T-helper 1 cell treated with Interleukin-12 subunit alpha and Interleukin-12 subunit beta and Interleukin-4 antibody, amounts not matched to agents 30 μg/mL and 1 μg/mL, for 36 hours (primary cell): Measurements from ENCODE around the gene THSD4.

ENCODE experiments used
- H3K27ac Mint-ChIP-seq: one replicate; pipeline ENCODE4 v1.8.0; 2021; ENCODE audit warnings: mild to moderate bottlenecking, mixed read lengths
- H3K27me3 Mint-ChIP-seq: one replicate; pipeline ENCODE4 v1.8.0; 2021; ENCODE audit warnings: low read depth, mixed read lengths
- H3K36me3 Mint-ChIP-seq: one replicate; pipeline ENCODE4 v1.8.0; 2021; ENCODE audit warnings: low read depth, mixed read lengths
- H3K4me1 Mint-ChIP-seq: one replicate; pipeline ENCODE4 v1.8.0; 2021; ENCODE audit warnings: low read depth, mixed read lengths
- H3K4me3 Mint-ChIP-seq: one replicate; pipeline ENCODE4 v1.8.0; 2021; ENCODE audit warnings: mild to moderate bottlenecking, moderate library complexity, mixed read lengths
- H3K9me3 Mint-ChIP-seq: one replicate; pipeline ENCODE4 v1.8.0; 2021; ENCODE audit warnings: mixed read lengths

THSD4 gene

GRCh38 chr15:71088683-71089082 lies 26.6 kb upstream of the THSD4 start:
- Mint-ChIP-seq H3K9me3 (no peaks in the 10 kb centered on the region), H3K27me3 (no peaks in the 10 kb centered on the region), H3K36me3 (no peaks in the 10 kb centered on the region), H3K27ac (no peak overlapping the region), H3K4me3 (no peak overlapping the region), H3K4me1 (no peaks in the 10 kb centered on the region)

GRCh38 chr15:71089801-71090200 lies 25.5 kb upstream of the THSD4 start:
- no peaks in the 10 kb centered on the region for H3K27me3 Mint-ChIP-seq
- H3K4me3 Mint-ChIP-seq, result no peak overlapping the region

GRCh38 chr15:71091601-71092000 lies 23.7 kb upstream of the THSD4 start:
- no peaks in the 10 kb centered on the region for H3K9me3 Mint-ChIP-seq
- no peak overlapping the region for H3K4me3 Mint-ChIP-seq
- no peaks in the 10 kb centered on the region for H3K4me1 Mint-ChIP-seq
- H3K27me3 Mint-ChIP-seq, result no peaks in the 10 kb centered on the region
- H3K36me3 Mint-ChIP-seq, result no peaks in the 10 kb centered on the region
- no peak overlapping the region for H3K27ac Mint-ChIP-seq

More at GRCh38 chr15:71089801-71090200, 25.5 kb upstream of the THSD4 start:
- no peaks in the 10 kb centered on the region for H3K36me3 Mint-ChIP-seq
- H3K27ac Mint-ChIP-seq, result no peak overlapping the region
- H3K9me3 Mint-ChIP-seq, result no peaks in the 10 kb centered on the region
- H3K4me1 Mint-ChIP-seq, result no peaks in the 10 kb centered on the region

- Mint-ChIP-seq H3K4me3 (no peak overlapping the region), H3K27me3 (no peaks in the 10 kb centered on the region), H3K9me3 (no peaks in the 10 kb centered on the region), H3K4me1 (no peaks in the 10 kb centered on the region), H3K36me3 (no peaks in the 10 kb centered on the region), H3K27ac (no peak overlapping the region)
These were observed 23.1 kb upstream of the THSD4 start for GRCh38 chr15:71092056-71092600.

GRCh38 chr15:71093054-71094024 lies 21.9 kb upstream of the THSD4 start:
- H3K4me1 Mint-ChIP-seq, result no peaks in the 10 kb centered on the region
- no peak overlapping the region for H3K27ac Mint-ChIP-seq
- no peak overlapping the region for H3K4me3 Mint-ChIP-seq
- H3K9me3 Mint-ChIP-seq, result no peaks in the 10 kb centered on the region
- no peaks in the 10 kb centered on the region for H3K36me3 Mint-ChIP-seq
- no peaks in the 10 kb centered on the region for H3K27me3 Mint-ChIP-seq

GRCh38 chr15:71094137-71094536 lies 21.1 kb upstream of the THSD4 start:
- no peaks in the 10 kb centered on the region for H3K4me1 Mint-ChIP-seq
- no peaks in the 10 kb centered on the region for H3K9me3 Mint-ChIP-seq
- no peaks in the 10 kb centered on the region for H3K36me3 Mint-ChIP-seq
- H3K27me3 Mint-ChIP-seq, result no peaks in the 10 kb centered on the region
- no peak overlapping the region for H3K27ac Mint-ChIP-seq
- H3K4me3 Mint-ChIP-seq, result no peak overlapping the region

- H3K27me3 Mint-ChIP-seq, result no peaks in the 10 kb centered on the region
- H3K9me3 Mint-ChIP-seq, result no peaks in the 10 kb centered on the region
- no peak overlapping the region for H3K27ac Mint-ChIP-seq
- H3K36me3 Mint-ChIP-seq, result no peaks in the 10 kb centered on the region
- H3K4me1 Mint-ChIP-seq, result no peaks in the 10 kb centered on the region
- no peak overlapping the region for H3K4me3 Mint-ChIP-seq
These were observed 18.6 kb upstream of the THSD4 start for GRCh38 chr15:71096676-71097075.

GRCh38 chr15:71097890-71098289 lies 17.4 kb upstream of the THSD4 start:
- no peaks in the 10 kb centered on the region for H3K36me3 Mint-ChIP-seq
- H3K4me1 Mint-ChIP-seq, result no peaks in the 10 kb centered on the region
- H3K27me3 Mint-ChIP-seq, result no peaks in the 10 kb centered on the region
- H3K4me3 Mint-ChIP-seq, result no peak overlapping the region
- H3K9me3 Mint-ChIP-seq, result no peaks in the 10 kb centered on the region
- no peak overlapping the region for H3K27ac Mint-ChIP-seq

GRCh38 chr15:71098920-71099319 lies 16.4 kb upstream of the THSD4 start:
- H3K36me3 Mint-ChIP-seq, result no peaks in the 10 kb centered on the region
- H3K4me1 Mint-ChIP-seq, result no peaks in the 10 kb centered on the region
- H3K27me3 Mint-ChIP-seq, result no peaks in the 10 kb centered on the region
- no peak overlapping the region for H3K4me3 Mint-ChIP-seq
- no peaks in the 10 kb centered on the region for H3K9me3 Mint-ChIP-seq
- H3K27ac Mint-ChIP-seq, result no peak overlapping the region

- Mint-ChIP-seq H3K9me3 (no peaks in the 10 kb centered on the region), H3K36me3 (no peaks in the 10 kb centered on the region), H3K27ac (no peak overlapping the region), H3K4me3 (no peak overlapping the region), H3K4me1 (peaks cover 2% of the 10 kb centered on the region), H3K27me3 (no peaks in the 10 kb centered on the region)
These were observed 12.1 kb upstream of the THSD4 start for GRCh38 chr15:71103102-71103676.

- no peaks in the 10 kb centered on the region for H3K36me3 Mint-ChIP-seq
- H3K27me3 Mint-ChIP-seq, result no peaks in the 10 kb centered on the region
- H3K27ac Mint-ChIP-seq, result no peak overlapping the region
- no peaks in the 10 kb centered on the region for H3K9me3 Mint-ChIP-seq
- H3K4me3 Mint-ChIP-seq, result no peak overlapping the region
- peaks cover 2% of the 10 kb centered on the region for H3K4me1 Mint-ChIP-seq
These were observed 10.6 kb upstream of the THSD4 start for GRCh38 chr15:71104636-71105035.

- Mint-ChIP-seq H3K4me3 (no peak overlapping the region), H3K27ac (no peak overlapping the region), H3K27me3 (peaks cover 3% of the 10 kb centered on the region), H3K36me3 (no peaks in the 10 kb centered on the region), H3K9me3 (no peaks in the 10 kb centered on the region), H3K4me1 (peaks cover 2% of the 10 kb centered on the region)
These were observed 9.8 kb upstream of the THSD4 start for GRCh38 chr15:71105444-71105843.

- peaks cover 5% of the 10 kb centered on the region for H3K27me3 Mint-ChIP-seq
- no peak overlapping the region for H3K4me3 Mint-ChIP-seq
- H3K9me3 Mint-ChIP-seq, result no peaks in the 10 kb centered on the region
- no peaks in the 10 kb centered on the region for H3K36me3 Mint-ChIP-seq
- no peak overlapping the region for H3K27ac Mint-ChIP-seq
- H3K4me1 Mint-ChIP-seq, result peaks cover 2% of the 10 kb centered on the region
These were observed 8.3 kb upstream of the THSD4 start for GRCh38 chr15:71106802-71107500.

- Mint-ChIP-seq H3K27me3 (peaks cover 5% of the 10 kb centered on the region), H3K27ac (no peak overlapping the region), H3K4me1 (peaks cover 2% of the 10 kb centered on the region), H3K4me3 (no peak overlapping the region), H3K36me3 (no peaks in the 10 kb centered on the region), H3K9me3 (no peaks in the 10 kb centered on the region)
These were observed 7.8 kb upstream of the THSD4 start for GRCh38 chr15:71107501-71107815.
